Right lobe of liver (tissue), 6 donors: ENCODE results near the gene AEBP1. TPM values are rescaled to one million over a fixed set of nuclear protein-coding genes. Genes with fewer than 3 reads are reported as not detected.
A peak's percentile ranks its signal among the peaks of the same experiment; 100 is the strongest.

ENCODE experiments used
- ATAC-seq, 4 donors: fragments of 200-7000 bp; cut with Tn5 transposase; one replicate each; pipeline ENCODE4 v1.9.1; 2020; ENCODE audit warnings: mild to moderate bottlenecking in 4 of 4, moderate library complexity in 4 of 4
- DNase-seq, 3 donors: peaks; one replicate each; pipeline ENCODE4 v3.0.0-alpha.2; 2020
- H3K27ac ChIP-seq, 3 donors: fragments of 200-600 bp; one replicate each; pipeline ENCODE4 v1.8.0; 2022
- H3K27me3 ChIP-seq, 2 donors: fragments of 200-600 bp; one replicate each; pipeline ENCODE4 v1.8.0; 2022
- H3K36me3 ChIP-seq, 4 donors: fragments of 200-600 bp; sonication (generic) in 1 of 4; one replicate each; pipeline versions ENCODE4 v1.5.1 to v1.8.0; 2017 to 2022; ENCODE audit warnings: control low read depth in 1 of 4
- H3K4me1 ChIP-seq, 4 donors: fragments of 200-600 bp; sonication (generic) in 1 of 4; one replicate each; pipeline versions ENCODE4 v1.5.1 to v1.8.0; 2017 to 2022; ENCODE audit warnings: control low read depth in 1 of 4
- H3K4me3 ChIP-seq, 3 donors: fragments of 200-600 bp; one replicate each; pipeline ENCODE4 v1.8.0; 2022
- H3K9me3 ChIP-seq, 4 donors: fragments of 200-600 bp; sonication (generic) in 1 of 4; one replicate each; pipeline versions ENCODE4 v1.5.1 to v1.8.0; 2017 to 2022; ENCODE audit warnings: control low read depth in 1 of 4
- POLR2A ChIP-seq: fragments of 450-650 bp; IDR thresholded peaks from one replicate; pipeline ENCODE4 v1.6.1; 2017; ENCODE audit warnings: antibody characterized with exemption, mild to moderate bottlenecking
- WGBS: methylation state at CpG from one replicate; pipeline ENCODE4 v1.1.6; 2018; ENCODE audit warnings: low coverage, low lambda C conversion rate; ENCODE audit not compliant: insufficient coverage; ENCODE audit errors: missing lambda C conversion rate; 5-methylcytosine and 5-hydroxymethylcytosine counted together
- intact Hi-C, 2 donors: fragments of 100-400 bp; cut with DNase I; formaldehyde crosslinking; loops; one replicate each; pipeline versions ENCODE4 v1.11.2 to v1.14.1; 2022
- total RNA-seq, 6 experiments: library from RNA; depleted of rRNA in 2 of 6; stranded (reverse); fragments of >200 nt in 2 of 6; fragmentation: NEBNext Ultra II Directional in 3 of 6; extraction: Animal tissue kit (Norgen Biotek cat#: 25700) in 3 of 6; gene quantifications; one replicate each; pipeline versions ENCODE4 v1.1.0 to v1.2.4, GENCODE V29; 2016 to 2023
- TF ChIP-seq, protein P1 (sequence below), 4 donors: fragments of 200-600 bp in 3 of 4; fragments of 450-650 bp in 1 of 4; IDR thresholded peaks; one replicate each; pipeline versions ENCODE4 v1.5.1 to v1.8.0; 2016 to 2022; ENCODE audit warnings: antibody characterized with exemption in 4 of 4, mild to moderate bottlenecking in 2 of 4
- donor health status: DM: no; HTN: yes; CAD: no.
- donor health status: DM: no; HTN: no; CAD: no.
- donor health status: DM: no; HTN: no; CAD: no.
- donor health status: DM: no; HTN: yes; CAD: no.
- donor health status: DM: no; HTN: yes; CAD: no.

Gene AEBP1
- total RNA-seq, 6 experiments from 2014 or later: 7.8 to 37.8 (median 14.3) TPM

- Histone ChIP-seq H3K27ac (peak overlapping the region in 2 of 3 donors; percentile 32 to 73), H3K4me3 (no peak overlapping the region), H3K36me3 (no peaks in the 10 kb centered on the region), H3K9me3 (no peaks in the 10 kb centered on the region), H3K27me3 (no peaks in the 10 kb centered on the region), H3K4me1 (peaks cover 0 to 79% (median 39%) of the 10 kb centered on the region in 4 donors)
- 63% methylated on average over 1 of the region's 5 CpGs for WGBS
- peak; percentile 20 to 66 (median 64) for ATAC-seq
- DNase-seq: peak; percentile 54 to 95 (median 93)
- intact Hi-C loops: no loop called here
- TF ChIP-seq, protein P1, sequence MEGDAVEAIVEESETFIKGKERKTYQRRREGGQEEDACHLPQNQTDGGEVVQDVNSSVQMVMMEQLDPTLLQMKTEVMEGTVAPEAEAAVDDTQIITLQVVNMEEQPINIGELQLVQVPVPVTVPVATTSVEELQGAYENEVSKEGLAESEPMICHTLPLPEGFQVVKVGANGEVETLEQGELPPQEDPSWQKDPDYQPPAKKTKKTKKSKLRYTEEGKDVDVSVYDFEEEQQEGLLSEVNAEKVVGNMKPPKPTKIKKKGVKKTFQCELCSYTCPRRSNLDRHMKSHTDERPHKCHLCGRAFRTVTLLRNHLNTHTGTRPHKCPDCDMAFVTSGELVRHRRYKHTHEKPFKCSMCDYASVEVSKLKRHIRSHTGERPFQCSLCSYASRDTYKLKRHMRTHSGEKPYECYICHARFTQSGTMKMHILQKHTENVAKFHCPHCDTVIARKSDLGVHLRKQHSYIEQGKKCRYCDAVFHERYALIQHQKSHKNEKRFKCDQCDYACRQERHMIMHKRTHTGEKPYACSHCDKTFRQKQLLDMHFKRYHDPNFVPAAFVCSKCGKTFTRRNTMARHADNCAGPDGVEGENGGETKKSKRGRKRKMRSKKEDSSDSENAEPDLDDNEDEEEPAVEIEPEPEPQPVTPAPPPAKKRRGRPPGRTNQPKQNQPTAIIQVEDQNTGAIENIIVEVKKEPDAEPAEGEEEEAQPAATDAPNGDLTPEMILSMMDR (IDR thresholded peaks at IDR 0.05): no peak
- no peak for TF ChIP-seq POLR2A
These were observed 55.9 kb downstream of the AEBP1 start for GRCh38 chr7:44159824-44160630.

- Histone ChIP-seq H3K4me3 (no peak overlapping the region), H3K4me1 (peaks cover 0 to 67% (median 34%) of the 10 kb centered on the region in 4 donors), H3K36me3 (no peaks in the 10 kb centered on the region), H3K27ac (no peak overlapping the region), H3K9me3 (no peaks in the 10 kb centered on the region), H3K27me3 (no peaks in the 10 kb centered on the region)
- DNase-seq (no peak), ATAC-seq (no peak)
- intact Hi-C loops: no loop called here
- TF ChIP-seq, protein P1 (IDR thresholded peaks at IDR 0.05): no peak
- TF ChIP-seq POLR2A: no peak
- WGBS: no CpG with 5 or more reads among the region's 2 CpGs
These were observed 57.2 kb downstream of the AEBP1 start for GRCh38 chr7:44161371-44161770.

- TF ChIP-seq, protein P1 (IDR thresholded peaks at IDR 0.05): no peak
- no peak for TF ChIP-seq POLR2A
- Histone ChIP-seq H3K27me3 (no peaks in the 10 kb centered on the region), H3K4me3 (no peak overlapping the region), H3K36me3 (no peaks in the 10 kb centered on the region), H3K9me3 (no peaks in the 10 kb centered on the region), H3K27ac (peak overlapping the region in 1 of 3 donors; percentile 60), H3K4me1 (peaks cover 0 to 61% (median 30%) of the 10 kb centered on the region in 4 donors)
- DNase-seq: peak; percentile 84 to 96 (median 95)
- WGBS: 11% methylated on average over 3 of the region's 4 CpGs
- peak; percentile 52 to 81 (median 77) for ATAC-seq
- intact Hi-C loops: no loop called here
These were observed 58.0 kb downstream of the AEBP1 start for GRCh38 chr7:44162179-44162578.

- Histone ChIP-seq H3K27ac (peak overlapping the region in 1 of 3 donors; percentile 60), H3K36me3 (no peaks in the 10 kb centered on the region), H3K27me3 (no peaks in the 10 kb centered on the region), H3K4me3 (no peak overlapping the region), H3K9me3 (no peaks in the 10 kb centered on the region), H3K4me1 (peaks cover 0 to 54% (median 27%) of the 10 kb centered on the region in 4 donors)
- ATAC-seq (peak; percentile 49 to 56 (median 50)), DNase-seq (peak in 2 of 3 donors; percentile 78 to 79)
- intact Hi-C loops: no loop called here
- no CpG with 5 or more reads among the region's 1 CpG for WGBS
- TF ChIP-seq, protein P1 (IDR thresholded peaks at IDR 0.05): no peak
- no peak for TF ChIP-seq POLR2A
These were observed 58.7 kb downstream of the AEBP1 start for GRCh38 chr7:44162785-44163395.
